ENCODE measurements around the gene CYP26C1.

- no peak for TF ChIP-seq E2F4 (CRISPR knock-in tag; IDR thresholded peaks at IDR 0.05; ENCODE audit: borderline replicate concordance, low read depth)
- TF ChIP-seq CTCF (IDR thresholded peaks at IDR 0.05), result no peak
- TF ChIP-seq NR3C1 (CRISPR knock-in tag; conservative IDR thresholded peaks at IDR 0.05; ENCODE audit: low read depth), result no peak
- TF ChIP-seq RELA (CRISPR knock-in tag; IDR thresholded peaks at IDR 0.05; ENCODE audit: borderline replicate concordance), result no peak
- TF ChIP-seq FOXK1 (CRISPR knock-in tag; IDR thresholded peaks at IDR 0.05), result no peak
Observed at GRCh38 chr10:93030409-93030808, 30.2 kb upstream of the CYP26C1 start.

All from WTC11 (cell line).